ENCODE results near the gene CEACAM21.

Gene CEACAM21

GRCh38 chr19:41623360-41623759 lies 47.4 kb downstream of the CEACAM21 start:
- no peak overlapping the region for H3K4me3 ChIP-seq (ENCODE audit: low read length)
- TF ChIP-seq CTCF (conservative IDR thresholded peaks at IDR 0.05; ENCODE audit: low read length), result no peak
- no peak for DNase-seq (ENCODE audit: low read depth)

DNA sequence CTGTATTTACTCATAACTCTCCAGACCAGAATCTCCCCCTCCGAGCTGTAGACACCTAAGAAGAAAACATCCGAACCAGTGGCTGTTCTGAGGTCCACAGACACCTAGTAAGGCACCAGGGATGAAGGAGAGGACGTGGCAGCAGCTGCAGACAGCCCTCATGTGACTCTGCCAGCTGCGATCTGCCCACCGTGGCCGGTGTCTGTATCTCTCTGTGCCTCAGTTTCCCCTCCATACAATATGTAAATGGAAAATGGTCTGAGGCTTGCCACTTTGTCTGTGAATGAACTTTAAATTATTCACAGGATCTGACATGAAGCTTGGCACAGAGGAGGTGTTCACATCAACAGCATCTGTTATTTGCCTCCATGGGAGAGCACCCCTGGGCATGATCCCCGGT lies 48.5 kb downstream of the CEACAM21 start:
- DNase-seq (ENCODE audit: low read depth), result no peak
- no peak overlapping the region for H3K4me3 ChIP-seq (ENCODE audit: low read length)
- no peak for TF ChIP-seq CTCF (conservative IDR thresholded peaks at IDR 0.05; ENCODE audit: low read length)

DNA sequence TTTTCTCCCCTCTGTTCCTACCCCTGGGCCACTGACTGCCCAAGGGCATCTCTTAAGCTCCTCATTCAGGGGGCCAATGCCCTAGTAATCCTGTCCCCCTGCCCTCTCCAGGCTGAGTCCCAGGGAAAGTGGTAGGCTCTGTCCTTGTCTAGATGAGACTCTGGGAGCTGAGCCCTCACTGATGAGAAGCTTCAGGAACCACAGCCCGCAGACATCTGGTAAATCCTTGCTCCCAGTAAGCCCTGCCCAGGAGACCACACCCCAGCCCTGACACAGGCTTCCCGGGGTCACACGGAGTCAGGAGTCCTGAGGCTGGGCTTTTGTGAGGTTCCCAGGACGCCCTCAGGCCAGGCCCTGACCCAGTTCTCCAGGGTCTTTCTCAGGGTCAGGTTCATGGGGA lies 49.0 kb downstream of the CEACAM21 start:
- no peak overlapping the region for H3K4me3 ChIP-seq (ENCODE audit: low read length)
- no peak for TF ChIP-seq CTCF (conservative IDR thresholded peaks at IDR 0.05; ENCODE audit: low read length)
- DNase-seq (ENCODE audit: low read depth), result no peak

DNA sequence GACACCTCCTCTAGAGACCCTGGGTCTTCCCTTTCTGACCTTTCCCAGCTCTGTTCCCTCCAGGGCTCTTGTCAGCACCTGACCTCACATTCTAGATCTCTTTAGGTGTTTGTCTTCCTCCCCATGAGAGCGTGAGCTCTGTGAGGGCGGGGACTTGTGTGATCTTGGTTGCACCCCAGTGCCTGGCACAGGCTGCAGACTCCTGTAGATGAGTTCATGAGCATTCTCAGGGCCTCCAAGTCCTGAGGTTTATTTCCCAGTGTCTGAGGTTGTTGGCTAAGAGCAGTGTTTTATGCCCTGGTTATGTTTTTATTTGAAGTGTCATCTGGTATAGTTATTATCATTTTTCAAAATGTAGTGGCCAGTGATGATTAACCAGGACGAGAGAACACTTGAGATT lies 50.3 kb downstream of the CEACAM21 start:
- H3K4me3 ChIP-seq (ENCODE audit: low read length), result no peak overlapping the region
- DNase-seq (ENCODE audit: low read depth), result no peak
- no peak for TF ChIP-seq CTCF (conservative IDR thresholded peaks at IDR 0.05; ENCODE audit: low read length)

DNA sequence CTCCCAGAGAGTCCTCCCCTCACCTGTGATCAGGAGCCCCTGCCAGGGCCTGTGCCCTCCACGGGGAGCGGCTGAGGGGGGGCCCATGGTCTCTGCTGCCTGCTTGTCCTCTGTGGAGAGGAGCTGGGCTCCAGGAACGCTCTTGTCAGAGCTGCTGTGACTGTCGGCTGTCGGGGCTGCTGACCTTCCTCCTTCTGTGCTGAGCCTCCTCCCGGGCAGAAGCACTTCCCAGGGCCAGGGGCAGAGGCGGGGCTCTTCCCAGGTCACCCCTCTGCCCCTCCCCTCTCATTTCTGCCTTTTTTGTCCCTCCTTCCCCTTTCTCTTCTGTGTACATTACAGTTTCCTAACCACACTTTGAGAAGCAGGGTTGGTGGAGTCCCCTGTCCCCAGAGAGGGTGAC lies 50.9 kb downstream of the CEACAM21 start, which contains the start of gene CEACAM4:
Gene CEACAM4 (minus strand): TSS at position 198 of the 400 bp plus-strand sequence. CDS start 111 bp downstream, at position 87.
- H3K4me3 ChIP-seq (ENCODE audit: low read length), result no peak within 1 kb of the TSS
- no peak for DNase-seq (ENCODE audit: low read depth)

GRCh38 chr19:41627966-41628675 lies 52.2 kb downstream of the CEACAM21 start:
- TF ChIP-seq CTCF (conservative IDR thresholded peaks at IDR 0.05; ENCODE audit: low read length), result no peak
- H3K4me3 ChIP-seq (ENCODE audit: low read length), result no peak overlapping the region
- no peak for DNase-seq (ENCODE audit: low read depth)

More for the DNA sequence above, 50.9 kb downstream of the CEACAM21 start, which contains the start of gene CEACAM4:
- no peak for TF ChIP-seq CTCF (conservative IDR thresholded peaks at IDR 0.05; ENCODE audit: low read length)

Data from AG10803 (cell line).